Breast epithelium (tissue), 4 donors: ENCODE measurements around the gene C1orf56. TPM values are rescaled to one million over a fixed set of nuclear protein-coding genes. Genes with fewer than 3 reads are reported as not detected.

Experiments
- DNase-seq, 2 donors: peaks; one replicate each; pipeline ENCODE4 v3.0.0-alpha.2; 2019; ENCODE audit warnings: low spot score in 2 of 2
- H3K27ac ChIP-seq, 2 donors: fragments of 200-600 bp; sonication (generic) in 1 of 2; one replicate each; pipeline ENCODE4 v1.5.1; 2016 to 2019; ENCODE audit warnings: mild to moderate bottlenecking in 1 of 2
- H3K27me3 ChIP-seq, 2 donors: fragments of 200-600 bp; sonication (generic) in 1 of 2; one replicate each; pipeline versions ENCODE4 v1.5.1 to v1.6.0; 2017 to 2019; ENCODE audit warnings: control low read depth in 1 of 2, mild to moderate bottlenecking in 1 of 2
- H3K36me3 ChIP-seq: fragments of 200-600 bp; one replicate; pipeline ENCODE4 v1.5.1; 2019
- H3K4me1 ChIP-seq, 2 donors: fragments of 200-600 bp; sonication (generic); one replicate each; pipeline ENCODE4 v1.5.1; 2016 to 2019; ENCODE audit warnings: control low read depth in 1 of 2
- H3K4me3 ChIP-seq, 3 donors: fragments of 200-600 bp; sonication (generic); 1 replicate in 2 of 3; 2 replicates in 1 of 3; pipeline ENCODE4 v1.5.1; 2016 to 2019; ENCODE audit warnings: mild to moderate bottlenecking in 3 of 3, moderate library complexity in 2 of 3
- H3K9me3 ChIP-seq, 2 donors: fragments of 200-600 bp; sonication (generic) in 1 of 2; one replicate each; pipeline ENCODE4 v1.5.1; 2016 to 2019; ENCODE audit warnings: control low read depth in 1 of 2
- POLR2A ChIP-seq: fragments of 450-650 bp; IDR thresholded peaks from one replicate; pipeline ENCODE4 v1.6.1; 2016; ENCODE audit warnings: antibody characterized with exemption, mild to moderate bottlenecking, moderate library complexity
- POLR2AphosphoS5 ChIP-seq, 3 donors: sonication (generic); formaldehyde crosslinking; IDR thresholded peaks; one replicate each; pipeline ENCODE4 v1.6.1; 2017; ENCODE audit warnings: antibody characterized with exemption in 3 of 3
- intact Hi-C: fragments of 100-400 bp; cut with DNase I; formaldehyde crosslinking; loops from one replicate; pipeline ENCODE4 v1.15.1; 2023; ENCODE audit warnings: low total_unique reads
- total RNA-seq, 3 donors: library from RNA; depleted of rRNA; stranded (reverse); fragments of >200 nt; gene quantifications; one replicate each; pipeline ENCODE4 v1.1.0, GENCODE V29; 2016
- TF ChIP-seq, protein P1 (sequence below), 3 donors: fragments of 450-650 bp; IDR thresholded peaks; one replicate each; pipeline ENCODE4 v1.5.1; 2016 to 2017; ENCODE audit warnings: antibody characterized with exemption in 3 of 3, mild to moderate bottlenecking in 3 of 3, moderate library complexity in 3 of 3

The C1orf56 gene
- total RNA-seq, 3 donors from 2014 or later = 4.6 to 8.3 (median 7.6) TPM

- Histone ChIP-seq H3K4me1 (no peaks in the 10 kb centered on the region), H3K4me3 (peak overlapping the region; percentile 81 to 95 (median 83)), H3K9me3 (no peaks in the 10 kb centered on the region), H3K27ac (peak overlapping the region; percentile 89 to 96), H3K36me3 (peaks cover 6% of the 10 kb centered on the region), H3K27me3 (no peaks in the 10 kb centered on the region)
- TF ChIP-seq POLR2AphosphoS5 (IDR thresholded peaks at IDR 0.05) (no peak), POLR2A (no peak)
- TF ChIP-seq, protein P1, sequence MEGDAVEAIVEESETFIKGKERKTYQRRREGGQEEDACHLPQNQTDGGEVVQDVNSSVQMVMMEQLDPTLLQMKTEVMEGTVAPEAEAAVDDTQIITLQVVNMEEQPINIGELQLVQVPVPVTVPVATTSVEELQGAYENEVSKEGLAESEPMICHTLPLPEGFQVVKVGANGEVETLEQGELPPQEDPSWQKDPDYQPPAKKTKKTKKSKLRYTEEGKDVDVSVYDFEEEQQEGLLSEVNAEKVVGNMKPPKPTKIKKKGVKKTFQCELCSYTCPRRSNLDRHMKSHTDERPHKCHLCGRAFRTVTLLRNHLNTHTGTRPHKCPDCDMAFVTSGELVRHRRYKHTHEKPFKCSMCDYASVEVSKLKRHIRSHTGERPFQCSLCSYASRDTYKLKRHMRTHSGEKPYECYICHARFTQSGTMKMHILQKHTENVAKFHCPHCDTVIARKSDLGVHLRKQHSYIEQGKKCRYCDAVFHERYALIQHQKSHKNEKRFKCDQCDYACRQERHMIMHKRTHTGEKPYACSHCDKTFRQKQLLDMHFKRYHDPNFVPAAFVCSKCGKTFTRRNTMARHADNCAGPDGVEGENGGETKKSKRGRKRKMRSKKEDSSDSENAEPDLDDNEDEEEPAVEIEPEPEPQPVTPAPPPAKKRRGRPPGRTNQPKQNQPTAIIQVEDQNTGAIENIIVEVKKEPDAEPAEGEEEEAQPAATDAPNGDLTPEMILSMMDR (IDR thresholded peaks at IDR 0.05) = peak; percentile 9 to 49 (median 40)
- DNase-seq = no peak
- intact Hi-C loops = no loop called here
Measured at GRCh38 chr1:151048645-151049032, 1.1 kb downstream of the C1orf56 start.

GRCh38 chr1:151049458-151049857 is 1.9 kb downstream of the C1orf56 start:
- intact Hi-C loops = no loop called here
- H3K27ac ChIP-seq = peak overlapping the region; percentile 30 to 89
- H3K4me1 ChIP-seq = no peaks in the 10 kb centered on the region
- DNase-seq = no peak
- H3K36me3 ChIP-seq = peaks cover 6% of the 10 kb centered on the region
- no peak for TF ChIP-seq POLR2AphosphoS5 (IDR thresholded peaks at IDR 0.05)
- TF ChIP-seq, protein P1 (IDR thresholded peaks at IDR 0.05) = no peak
- no peak for TF ChIP-seq POLR2A
- H3K4me3 ChIP-seq = no peak overlapping the region
- H3K9me3 ChIP-seq = no peaks in the 10 kb centered on the region
- no peaks in the 10 kb centered on the region for H3K27me3 ChIP-seq

- TF ChIP-seq POLR2A (no peak), POLR2AphosphoS5 (IDR thresholded peaks at IDR 0.05) (no peak)
- TF ChIP-seq, protein P1 (IDR thresholded peaks at IDR 0.05) = no peak
- no peaks in the 10 kb centered on the region for H3K4me1 ChIP-seq
- intact Hi-C loops = no loop called here
- DNase-seq = no peak
- no peaks in the 10 kb centered on the region for H3K9me3 ChIP-seq
- H3K27me3 ChIP-seq = no peaks in the 10 kb centered on the region
- no peak overlapping the region for H3K4me3 ChIP-seq
- H3K27ac ChIP-seq = no peak overlapping the region
- H3K36me3 ChIP-seq = peaks cover 6% of the 10 kb centered on the region
Measured at GRCh38 chr1:151050051-151050688, 2.6 kb downstream of the C1orf56 start.

DNA sequence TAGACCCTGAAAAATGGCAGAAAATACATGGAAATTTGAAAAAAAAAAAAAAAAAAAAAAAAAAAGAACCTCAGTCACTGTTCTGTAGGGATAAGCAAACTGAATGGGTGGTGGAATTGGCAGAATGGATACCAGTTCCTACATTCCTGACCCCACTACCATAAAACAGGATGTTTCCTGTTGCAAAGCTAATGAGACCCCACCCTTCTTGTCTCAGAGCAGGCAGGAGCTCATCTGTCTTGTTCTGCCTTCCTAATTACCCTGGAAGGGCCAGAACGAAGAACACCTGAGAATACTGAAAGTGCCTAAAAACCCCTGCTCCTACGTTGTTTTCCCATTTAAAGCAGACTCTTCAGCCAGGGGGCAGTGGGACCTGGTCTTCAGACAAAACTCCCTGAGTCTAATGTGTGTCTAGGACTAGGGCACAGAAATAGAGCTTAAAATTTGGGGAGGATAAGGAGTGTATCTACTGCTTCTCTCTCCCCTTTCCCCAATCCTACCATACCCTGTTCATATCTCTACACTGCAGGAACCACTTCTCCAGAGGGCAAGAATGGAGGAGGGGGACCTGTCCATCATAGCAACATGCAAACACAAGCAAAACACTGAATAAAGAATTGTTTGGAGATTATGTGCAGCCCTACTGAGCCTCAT is 3.9 kb downstream of the C1orf56 start:
- H3K4me3 ChIP-seq = no peak overlapping the region
- intact Hi-C loops = no loop called here
- H3K27ac ChIP-seq = peak overlapping the region; percentile 17 to 40
- no peaks in the 10 kb centered on the region for H3K27me3 ChIP-seq
- TF ChIP-seq POLR2AphosphoS5 (IDR thresholded peaks at IDR 0.05) (no peak), POLR2A (no peak)
- TF ChIP-seq, protein P1 (IDR thresholded peaks at IDR 0.05) = no peak
- peaks cover 9% of the 10 kb centered on the region for H3K36me3 ChIP-seq
- peaks cover under 1 to 8% of the 10 kb centered on the region in 2 donors for H3K4me1 ChIP-seq
- H3K9me3 ChIP-seq = no peaks in the 10 kb centered on the region
- DNase-seq = no peak

DNA sequence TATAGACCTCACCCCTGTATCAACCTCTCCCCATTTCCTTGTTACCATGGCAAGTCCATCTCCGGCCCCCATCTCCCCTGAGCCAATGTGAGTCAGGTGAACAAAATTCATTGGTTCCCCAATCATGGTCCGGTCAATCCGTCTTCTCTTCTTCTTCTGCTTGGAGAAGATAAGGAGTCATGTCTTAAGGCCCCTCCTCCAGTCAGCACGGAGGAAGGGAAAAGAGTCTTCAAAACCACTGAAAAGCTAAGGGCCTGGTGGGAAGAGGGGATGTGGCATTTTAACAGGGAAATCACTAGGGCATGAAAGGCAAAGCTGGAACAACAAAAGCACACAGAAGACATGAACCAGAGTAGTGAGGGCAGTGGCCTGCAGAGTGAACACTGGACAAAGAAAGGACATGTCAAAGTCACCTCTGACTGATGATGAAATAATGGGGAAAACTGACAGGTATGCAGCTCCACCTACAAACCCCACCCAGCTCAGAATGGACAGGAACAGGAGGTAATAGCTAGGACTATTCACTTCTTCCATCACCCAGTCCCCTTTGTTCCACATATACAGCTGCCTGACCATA is 7.5 kb downstream of the C1orf56 start:
- Histone ChIP-seq H3K4me1 (peaks cover 4 to 24% of the 10 kb centered on the region in 2 donors), H3K36me3 (peaks cover 9% of the 10 kb centered on the region), H3K4me3 (no peak overlapping the region), H3K27ac (peak overlapping the region; percentile 92 to 98), H3K9me3 (no peaks in the 10 kb centered on the region), H3K27me3 (no peaks in the 10 kb centered on the region)
- TF ChIP-seq POLR2A = no peak
- intact Hi-C loops = no loop called here
- no peak for DNase-seq
